Activated naive CD4-positive, alpha-beta T cell (primary cell): ENCODE measurements around the gene C9orf50.
"Not testable (repeated sequence)": the region's sequence is repeated elsewhere in the genome, so short reads cannot be mapped to it uniquely, and the experiment has no call there.

Experiments
- DNase-seq, 4 experiments: peaks; one replicate each; lab custom pipeline; 2025; lab: John Stamatoyannopoulos, UW

The C9orf50 gene

DNA sequence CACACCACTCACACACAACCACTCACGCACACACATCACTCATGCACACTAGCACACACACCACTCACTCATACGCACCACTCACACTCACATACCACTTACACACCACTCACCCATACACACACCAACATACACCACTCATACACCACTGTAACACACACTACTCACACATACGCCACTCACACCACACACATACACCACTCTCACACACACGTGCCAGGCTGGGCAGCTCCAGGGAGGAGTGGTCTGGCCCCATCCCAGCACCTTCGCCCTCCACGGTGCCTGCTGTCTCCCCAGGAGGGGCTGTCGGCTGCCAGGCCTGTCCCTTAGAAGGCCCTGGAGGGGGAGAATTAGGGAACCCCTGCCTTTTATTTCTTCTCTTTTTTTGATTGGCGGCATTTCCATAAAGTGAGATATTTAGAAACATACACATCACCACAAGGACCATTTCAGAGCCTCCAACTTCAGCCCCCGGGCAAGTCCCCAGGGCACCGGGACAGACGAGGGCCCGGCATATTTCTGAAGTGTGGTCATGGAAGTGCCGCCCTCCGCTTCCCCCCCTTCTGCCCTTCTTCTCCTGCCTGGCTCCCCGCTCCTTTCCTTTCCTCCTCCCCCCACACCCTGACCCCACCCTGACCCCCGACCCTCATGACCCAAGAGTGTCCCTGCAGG, 27.3 kb upstream of the C9orf50 start:
- DNase-seq: no peak

DNA sequence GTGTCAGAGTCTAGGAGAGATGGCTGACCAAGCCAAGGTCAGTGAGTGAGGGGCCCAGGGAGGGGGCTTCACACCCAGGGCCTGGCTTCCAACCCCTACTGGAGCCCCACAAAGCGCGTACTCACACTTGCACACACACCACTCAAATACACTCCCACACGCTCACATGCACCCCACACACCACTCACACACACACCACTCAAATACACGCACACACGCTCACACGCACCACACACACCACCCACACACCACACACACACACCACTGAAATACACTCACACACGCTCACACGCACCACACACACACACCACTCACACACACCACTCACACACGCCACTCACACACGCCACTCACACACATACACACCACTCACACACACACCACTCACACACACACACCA, 26.7 kb upstream of the C9orf50 start:
- DNase-seq: no peak

DNA sequence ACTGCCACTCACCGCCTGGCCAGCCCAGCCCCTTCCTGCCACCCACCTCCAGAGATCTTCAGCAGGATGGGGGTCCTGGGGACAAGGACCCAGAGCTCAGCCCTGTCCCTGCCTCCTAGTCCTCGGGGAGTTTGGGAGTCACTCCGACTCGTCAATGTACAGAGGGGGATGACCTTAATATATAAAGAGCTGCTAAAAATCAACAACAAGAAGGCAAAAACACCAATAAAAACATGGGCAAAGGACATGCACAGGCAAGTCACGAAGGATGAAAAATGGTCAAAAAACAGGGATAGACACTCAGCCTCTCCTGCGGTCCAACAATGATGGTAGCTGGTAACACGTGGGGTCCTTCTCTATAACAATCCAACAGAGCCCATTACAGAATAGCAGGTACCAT, 25.8 kb upstream of the C9orf50 start:
- DNase-seq: no peak

DNA sequence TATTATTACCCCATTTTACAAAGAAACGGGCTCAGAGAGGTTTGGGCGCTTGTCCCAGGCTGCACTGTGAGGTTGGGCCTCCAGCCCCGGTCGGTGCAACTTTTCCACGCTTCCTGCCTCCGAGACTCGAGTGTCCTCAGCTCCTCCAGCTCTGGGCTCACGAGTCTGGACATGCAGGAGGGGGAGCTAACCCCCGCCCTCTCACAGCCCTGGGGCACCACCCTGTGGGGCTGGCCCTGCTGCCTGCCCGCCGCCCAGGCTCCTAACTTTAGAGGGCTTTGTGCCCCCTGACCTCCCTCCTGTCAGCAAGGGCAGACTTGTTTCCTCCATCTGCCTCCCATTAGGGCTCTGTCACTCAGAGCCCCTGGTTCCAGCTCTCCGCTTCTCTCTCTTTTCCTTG, 25.4 kb upstream of the C9orf50 start:
- no peak for DNase-seq

DNA sequence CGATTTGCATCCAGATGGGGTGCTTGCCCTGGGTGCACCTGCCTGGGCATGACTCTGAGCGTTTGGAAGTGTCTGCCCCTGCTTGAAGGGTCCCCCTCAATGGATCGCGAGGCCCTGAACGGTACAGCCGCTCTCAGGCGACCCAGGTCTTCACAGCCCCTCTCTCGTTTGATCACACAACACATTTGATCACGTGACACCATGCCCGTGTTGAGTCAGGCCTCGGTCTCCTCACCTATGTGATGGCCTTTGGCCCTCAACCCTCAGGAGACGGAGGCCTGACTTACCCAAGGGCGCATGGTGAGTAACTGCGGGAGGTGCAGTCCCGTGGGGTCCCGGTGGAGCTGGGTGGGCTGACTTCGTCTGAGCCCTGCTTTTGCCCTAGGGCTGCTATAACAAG, 24.0 kb upstream of the C9orf50 start:
- no peak for DNase-seq

DNA sequence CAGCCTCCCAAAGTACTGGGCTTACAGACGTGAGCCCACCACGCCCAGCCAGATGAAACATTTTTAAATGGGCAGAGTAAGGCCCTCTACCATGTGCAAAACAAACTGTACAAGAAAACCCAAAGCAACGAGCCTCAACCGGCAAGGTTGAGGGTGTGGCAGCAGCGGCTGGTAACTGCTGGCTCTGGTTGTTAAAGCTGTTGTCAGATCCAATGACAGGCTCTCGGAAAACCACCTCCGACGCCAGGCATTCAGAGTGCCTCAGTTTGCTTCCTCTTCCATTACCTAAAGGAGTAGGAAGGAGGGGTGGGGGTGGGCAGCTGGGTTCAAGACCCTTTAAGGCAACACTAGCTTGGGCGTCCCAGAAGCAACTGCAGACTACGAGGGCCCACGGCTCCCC, 23.5 kb upstream of the C9orf50 start:
- DNase-seq: no peak

DNA sequence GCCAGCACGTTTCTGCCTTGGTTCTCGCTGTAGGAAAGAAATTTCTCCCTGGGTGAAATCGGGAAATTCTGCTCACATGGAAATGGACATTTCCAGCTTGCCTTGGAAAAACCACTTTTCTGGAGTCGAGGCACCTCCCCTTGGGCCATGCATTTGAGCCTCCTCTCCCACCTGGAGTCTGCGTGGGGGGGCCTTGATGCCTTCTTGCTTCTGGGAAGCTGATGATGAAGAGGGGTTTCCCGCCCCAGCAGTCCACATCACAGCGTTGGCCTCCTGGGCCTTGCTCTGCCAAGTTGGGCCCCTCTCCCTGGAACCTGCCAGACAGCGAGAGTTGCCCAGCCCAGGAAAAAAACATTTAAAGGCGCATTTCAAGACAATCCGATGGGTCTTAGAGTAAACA, 22.8 kb upstream of the C9orf50 start:
- no peak for DNase-seq

DNA sequence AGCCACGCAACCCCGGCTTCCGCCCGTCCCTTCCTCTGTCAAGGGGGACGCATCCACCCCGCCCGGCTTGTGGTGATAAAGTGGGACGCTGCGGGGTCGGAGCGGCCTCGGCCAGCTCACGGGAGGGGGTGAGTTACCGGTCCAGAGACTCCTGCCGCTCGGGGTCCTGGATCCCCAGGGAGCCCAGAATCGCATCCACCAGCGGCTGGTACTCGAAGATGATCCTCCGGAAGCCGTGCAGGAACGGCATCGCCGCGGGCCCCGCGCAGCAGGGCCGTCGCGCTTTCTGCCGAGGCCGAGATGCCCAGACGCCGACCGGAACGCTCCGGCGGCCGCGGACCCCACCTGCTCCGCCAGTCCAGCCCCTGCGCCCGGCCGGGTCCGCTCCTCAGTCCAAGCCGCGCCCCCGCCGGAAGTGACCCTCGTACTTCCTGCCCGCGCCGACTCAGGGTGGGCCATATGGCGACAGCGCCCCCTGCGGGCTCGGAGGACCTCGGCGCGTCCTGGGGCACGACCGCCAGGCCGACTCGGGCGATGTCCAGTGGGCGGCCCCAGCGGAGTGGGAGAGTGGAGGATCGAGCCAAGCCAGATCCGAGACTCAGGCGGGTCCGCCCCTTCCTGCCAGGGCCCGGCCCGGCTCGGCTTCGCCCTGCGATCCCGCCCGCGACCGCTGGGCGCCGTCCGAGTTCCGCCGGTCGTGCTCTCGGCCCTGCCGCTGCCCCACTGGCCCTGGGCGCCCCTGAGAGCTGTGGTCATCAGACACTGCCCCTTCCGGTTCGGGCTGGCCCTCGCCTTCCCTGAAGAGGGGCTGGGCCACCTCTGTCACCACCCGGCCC, 21.1 kb upstream of the C9orf50 start, which contains the start of gene ASB6:
ASB6 (minus strand) TSS at position 402 of the 836 bp plus-strand sequence; CDS start at position 250, 152 bp downstream.
- peak; percentile 88 to 98 (median 90) for DNase-seq

DNA sequence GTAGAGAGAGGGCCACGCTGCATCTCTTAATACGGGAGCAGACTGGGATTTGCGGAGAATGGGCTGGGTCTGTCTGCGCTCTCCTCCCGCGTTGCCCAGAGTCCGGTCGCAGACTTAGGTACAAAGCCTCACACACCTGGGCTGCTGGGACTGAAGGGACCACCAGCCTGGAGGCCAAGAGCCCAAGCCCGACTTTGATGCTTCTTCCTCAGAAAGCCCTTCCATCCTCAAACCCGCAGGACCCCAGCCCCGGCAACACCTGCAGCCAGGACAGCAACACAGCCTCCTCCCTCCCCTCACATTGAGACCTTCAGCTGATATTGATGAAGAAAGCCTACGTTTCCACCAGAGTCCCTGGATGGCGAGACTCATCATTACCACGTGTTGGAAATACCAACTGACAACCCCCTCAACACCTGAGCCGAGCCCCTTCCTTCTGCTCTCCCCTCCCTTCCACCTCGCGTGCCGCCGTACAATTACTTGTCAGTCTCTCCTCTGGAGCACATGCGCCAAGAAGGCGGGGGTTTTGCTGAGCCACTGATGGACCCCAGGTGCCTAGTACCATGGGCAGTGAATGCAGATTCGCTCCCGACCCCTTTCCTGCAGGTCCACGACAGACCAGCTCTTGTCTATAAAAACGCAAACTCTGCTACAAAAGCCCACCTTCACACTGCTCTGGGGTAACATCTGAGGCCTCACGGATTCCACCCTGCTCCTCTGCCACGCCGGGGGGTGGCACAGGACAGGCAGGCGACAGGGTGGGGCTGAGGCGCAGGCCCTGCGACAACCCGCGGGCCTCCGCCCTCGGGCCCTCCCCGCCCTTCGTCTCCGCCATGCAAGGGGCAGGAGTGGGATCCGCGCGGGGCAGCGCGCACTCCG, 20.2 kb upstream of the C9orf50 start:
- no peak for DNase-seq

DNA sequence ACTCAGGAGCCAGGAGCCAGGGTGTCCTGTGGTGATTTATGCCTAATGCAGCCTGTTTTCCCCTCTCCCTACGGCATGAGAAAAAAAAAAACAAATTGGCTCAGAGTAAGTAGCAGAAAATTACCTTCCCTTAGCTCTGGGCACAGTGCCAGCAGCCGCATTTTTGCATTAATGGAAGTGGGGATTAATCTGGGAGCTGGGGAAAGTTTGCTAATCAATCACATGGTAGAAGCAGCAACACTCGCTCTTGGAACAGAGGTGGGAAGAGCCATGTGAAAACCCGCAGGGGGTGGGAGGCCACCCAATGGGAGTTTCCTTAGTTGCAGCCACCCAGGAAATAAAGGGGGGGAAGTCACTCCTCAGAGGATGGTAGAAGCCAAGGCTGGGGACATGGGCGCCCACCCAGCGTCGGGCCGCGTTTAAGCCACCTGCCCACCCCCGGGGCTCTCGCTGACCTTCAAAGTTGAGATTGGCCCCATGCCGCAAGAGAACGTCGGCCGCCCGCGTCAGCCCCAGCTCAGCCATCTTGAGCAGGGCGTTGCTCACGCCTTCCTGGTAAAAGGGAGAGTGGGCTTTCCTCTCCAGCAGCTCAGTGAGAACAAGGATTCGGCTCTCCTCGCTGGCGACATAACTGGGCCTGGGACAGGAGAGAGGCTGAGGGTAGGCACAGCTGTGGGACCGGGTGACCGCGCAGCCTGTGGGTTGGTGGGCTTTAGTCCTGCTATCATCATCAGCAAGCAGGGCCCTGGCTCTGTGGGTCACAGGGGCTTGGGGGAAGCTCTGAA, 19.4 kb upstream of the C9orf50 start:
- DNase-seq: no peak

DNA sequence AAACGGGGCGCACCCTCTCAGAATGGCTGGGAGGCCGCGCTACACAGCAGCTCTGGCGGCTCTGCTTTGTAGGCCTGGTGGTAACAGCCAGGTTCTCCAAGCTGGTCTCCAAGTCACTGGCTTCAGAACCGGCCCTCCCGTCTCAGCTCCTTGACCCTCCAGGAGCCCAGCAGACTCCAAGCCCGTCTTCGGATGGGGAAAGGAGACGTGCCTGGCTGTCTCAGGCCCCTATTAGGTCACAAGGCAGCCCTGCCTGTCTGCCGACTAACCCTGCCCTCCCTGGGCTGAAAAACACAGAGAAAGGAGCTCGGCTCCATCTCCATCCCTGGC, 18.8 kb upstream of the C9orf50 start:
- no peak for DNase-seq

DNA sequence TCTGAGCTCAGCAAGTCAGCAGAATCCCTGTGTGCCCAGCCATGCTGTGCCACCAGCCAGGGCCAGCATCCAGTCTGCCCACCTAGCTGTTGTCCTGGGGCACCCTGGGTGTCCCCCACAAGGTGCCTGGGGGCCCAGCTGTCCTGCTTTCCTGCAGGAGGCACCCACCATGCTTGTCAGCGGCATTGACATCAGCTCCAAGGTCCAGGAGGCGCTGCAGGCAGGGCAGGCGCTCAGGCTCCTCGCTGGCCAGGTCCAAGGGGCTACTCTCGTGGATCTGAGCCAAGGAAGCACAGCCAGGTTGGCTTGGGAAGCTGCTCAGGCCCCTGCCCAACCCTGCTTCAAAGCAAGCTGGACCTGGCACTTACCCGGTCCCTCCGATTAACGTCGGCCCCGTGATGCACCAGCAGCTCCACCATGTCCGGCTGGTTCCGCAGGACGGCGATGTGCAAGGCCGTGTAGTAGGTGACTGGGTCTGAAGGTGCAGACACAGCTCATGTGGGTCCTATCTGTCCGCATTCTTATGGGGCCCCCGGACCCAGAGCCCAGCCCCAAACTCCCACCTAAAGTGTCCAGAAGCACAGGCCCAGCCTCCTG, 18.2 kb upstream of the C9orf50 start:
- DNase-seq: no peak

DNA sequence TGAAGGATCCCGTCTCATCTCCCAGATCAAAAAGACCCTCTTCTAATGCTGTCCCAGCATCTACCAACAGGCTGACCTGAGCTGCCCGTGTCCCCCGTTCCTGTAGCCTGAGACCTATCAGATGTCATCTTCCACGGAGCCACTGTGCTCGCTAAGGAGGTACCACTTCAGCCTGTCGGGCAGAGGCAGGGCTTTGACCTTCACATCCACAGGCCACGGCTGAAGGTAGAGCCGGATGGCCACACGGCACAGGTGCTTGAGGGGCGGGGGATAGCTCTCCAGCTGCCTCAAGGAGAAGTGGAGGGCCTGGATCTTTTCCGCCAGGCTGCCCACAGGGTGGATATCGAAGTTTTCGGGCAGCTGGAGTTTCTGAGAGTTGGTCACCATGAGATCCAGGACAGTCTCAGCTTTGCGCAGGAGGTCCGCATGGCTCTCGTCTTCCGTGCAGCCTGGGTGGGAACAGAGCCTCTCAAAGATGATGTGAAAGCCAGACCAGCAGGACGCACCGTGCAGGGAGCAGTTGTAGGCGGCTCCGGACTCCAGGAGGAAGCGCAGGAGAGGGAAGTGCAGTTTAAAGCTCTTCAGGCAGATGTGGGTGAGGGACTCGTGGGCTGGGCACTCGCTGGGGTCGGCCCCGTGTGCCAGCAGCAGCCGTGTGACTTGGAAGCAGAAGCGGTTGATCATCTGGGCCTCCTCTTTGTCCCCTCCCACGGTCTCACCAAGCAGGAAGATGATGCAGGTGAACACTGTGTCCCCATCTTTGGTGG, 17.0 kb upstream of the C9orf50 start:
- no peak for DNase-seq

DNA sequence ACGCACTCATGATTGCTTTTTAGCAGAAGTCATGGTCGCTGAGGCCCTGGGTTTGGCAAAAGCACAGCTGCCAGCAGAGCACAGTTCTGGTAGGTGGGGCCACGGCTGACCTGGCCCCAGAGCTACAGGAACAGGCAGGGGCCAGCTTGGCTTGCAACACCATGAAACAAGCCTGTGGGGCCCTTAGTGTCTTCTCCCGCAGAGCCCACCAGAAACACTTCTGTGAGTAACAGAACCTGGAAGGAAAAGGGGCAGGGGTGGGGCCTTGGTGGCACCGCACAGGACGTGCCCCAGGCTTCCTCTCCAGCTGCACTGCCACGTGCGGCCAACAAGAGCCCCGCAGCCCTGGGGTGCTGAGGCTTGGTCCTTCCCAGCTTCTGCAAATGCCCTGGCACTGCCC, 16.2 kb upstream of the C9orf50 start:
- no peak for DNase-seq

DNA sequence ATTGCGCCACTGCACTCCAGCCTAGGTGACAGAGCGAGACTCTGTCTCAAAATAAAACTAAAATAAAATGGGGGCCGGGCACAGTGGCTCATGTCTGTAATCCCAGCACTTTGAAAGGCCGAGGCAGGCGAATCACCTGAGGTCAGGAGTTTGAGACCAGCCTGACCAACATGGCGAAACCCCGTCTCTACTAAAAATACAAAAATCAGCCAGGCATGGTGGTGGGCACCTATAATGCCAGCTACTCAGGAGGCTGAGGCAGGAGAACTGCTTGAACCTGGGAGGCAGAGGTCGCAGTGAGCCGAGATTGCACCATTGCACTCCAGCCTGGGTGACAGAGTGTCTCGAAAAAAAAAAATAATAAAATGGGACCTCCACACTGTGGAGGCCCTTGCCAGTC, 15.4 kb upstream of the C9orf50 start:
- not testable (repeated sequence) for DNase-seq

DNA sequence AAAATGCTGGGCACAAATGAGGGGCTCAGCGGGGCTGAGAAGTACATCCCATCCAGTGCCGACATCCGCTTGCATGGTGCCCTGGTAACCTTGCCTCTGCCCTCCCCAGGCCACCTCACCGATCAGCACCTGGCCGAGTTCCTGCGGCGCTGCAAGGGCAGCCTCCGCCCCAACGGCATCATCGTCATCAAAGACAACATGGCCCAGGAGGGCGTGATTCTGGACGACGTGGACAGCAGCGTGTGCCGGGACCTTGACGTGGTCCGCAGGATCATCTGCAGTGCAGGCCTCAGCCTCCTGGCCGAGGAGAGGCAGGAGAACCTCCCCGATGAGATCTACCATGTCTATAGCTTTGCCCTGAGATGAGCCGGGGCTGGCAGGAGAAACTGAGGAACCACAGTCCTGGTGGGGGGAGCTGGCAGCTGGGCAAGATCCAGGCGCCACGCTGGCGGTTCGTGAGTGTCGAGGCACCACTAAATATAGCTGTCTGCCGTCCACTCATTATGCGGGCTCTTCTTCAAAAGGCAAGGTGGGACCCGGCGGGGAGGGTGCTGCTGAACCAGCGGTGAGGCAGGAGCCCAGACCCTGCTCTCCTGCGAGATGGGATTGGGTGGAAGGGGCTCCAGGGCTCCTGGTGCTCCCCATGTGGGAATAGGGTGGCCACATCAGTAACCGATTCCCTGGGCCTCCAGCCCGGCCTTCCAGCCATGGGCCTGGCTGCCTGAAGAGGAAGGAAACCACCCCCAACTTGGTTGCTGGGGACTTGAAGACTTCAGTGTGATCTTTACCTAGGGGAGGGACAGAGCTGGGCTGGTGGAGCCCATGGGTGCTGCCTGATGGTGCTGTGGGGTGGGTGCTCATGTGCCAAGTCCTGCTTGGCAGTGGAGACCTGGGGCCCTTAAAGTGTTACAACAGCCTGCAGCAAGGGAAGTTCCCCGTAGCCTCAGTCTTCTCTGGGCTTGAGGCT, 14.5 kb upstream of the C9orf50 start:
- DNase-seq: no peak

DNA sequence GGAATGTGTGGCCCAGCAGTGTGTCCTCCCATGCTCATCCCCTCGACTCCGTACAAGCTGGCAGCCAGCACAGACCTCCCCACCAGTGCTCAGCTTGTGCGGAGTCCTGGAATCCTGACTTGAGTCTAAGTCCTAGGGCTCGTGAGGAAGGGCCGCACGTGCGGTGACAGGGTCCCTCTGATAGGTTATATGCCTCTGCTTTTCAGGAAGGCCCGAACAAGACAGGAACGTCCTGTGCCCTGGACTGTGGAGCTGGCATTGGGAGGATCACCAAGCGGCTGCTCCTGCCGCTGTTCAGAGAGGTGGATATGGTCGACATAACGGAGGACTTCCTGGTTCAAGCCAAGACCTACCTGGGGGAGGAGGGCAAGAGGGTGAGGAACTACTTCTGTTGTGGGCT, 12.9 kb upstream of the C9orf50 start:
- DNase-seq: no peak

DNA sequence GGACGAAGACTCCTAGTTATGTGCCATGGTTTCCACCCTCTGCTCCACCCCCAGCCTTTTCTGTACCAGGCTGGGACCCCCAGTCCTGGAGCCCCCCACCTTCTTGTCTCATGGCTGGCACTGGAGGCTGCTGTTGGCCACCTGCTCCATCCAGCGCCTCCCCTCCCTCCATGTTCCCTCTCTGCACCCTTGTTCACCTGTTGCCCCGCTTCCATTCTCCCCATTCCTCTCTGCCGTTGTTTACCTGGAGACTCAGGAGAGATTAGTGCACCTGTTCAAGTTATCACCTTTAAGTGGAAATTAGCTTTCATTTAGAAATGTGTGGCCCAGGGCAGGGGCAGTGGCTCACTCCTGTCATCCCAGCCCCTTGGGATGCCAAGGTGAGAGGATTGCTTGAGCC, 12.3 kb upstream of the C9orf50 start:
- no peak for DNase-seq

DNA sequence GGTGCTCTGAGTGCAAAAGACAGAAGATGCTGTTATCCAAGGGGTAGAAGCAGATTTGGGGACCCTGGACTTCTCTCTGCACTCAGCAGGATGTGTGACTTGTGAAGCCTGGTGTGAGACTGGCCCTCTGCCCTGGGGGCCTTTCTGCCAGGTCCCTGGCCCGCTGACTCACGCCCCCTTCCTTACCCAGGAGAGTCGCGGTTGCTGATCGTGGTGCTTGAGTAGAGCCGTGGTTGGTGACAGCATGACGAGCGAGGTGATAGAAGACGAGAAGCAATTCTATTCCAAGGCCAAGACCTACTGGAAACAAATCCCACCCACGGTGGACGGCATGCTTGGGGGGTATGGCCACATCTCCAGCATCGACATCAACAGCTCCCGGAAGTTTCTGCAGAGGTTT, 11.6 kb upstream of the C9orf50 start:
- DNase-seq: no peak
